Cardiac ventricle fibroblast (primary cell): ENCODE measurements around the gene CRABP1. TPM values are rescaled to one million over a fixed set of nuclear protein-coding genes. Genes with fewer than 3 reads are reported as not detected.

Experiments
- total RNA-seq: library from RNA; depleted of rRNA; stranded (reverse); fragments of >200 nt; gene quantifications from 2 replicates; pipeline ENCODE4 v1.2.3, GENCODE V29; 2015

CRABP1 gene
- total RNA-seq, result not detected in 2 replicates

DNA sequence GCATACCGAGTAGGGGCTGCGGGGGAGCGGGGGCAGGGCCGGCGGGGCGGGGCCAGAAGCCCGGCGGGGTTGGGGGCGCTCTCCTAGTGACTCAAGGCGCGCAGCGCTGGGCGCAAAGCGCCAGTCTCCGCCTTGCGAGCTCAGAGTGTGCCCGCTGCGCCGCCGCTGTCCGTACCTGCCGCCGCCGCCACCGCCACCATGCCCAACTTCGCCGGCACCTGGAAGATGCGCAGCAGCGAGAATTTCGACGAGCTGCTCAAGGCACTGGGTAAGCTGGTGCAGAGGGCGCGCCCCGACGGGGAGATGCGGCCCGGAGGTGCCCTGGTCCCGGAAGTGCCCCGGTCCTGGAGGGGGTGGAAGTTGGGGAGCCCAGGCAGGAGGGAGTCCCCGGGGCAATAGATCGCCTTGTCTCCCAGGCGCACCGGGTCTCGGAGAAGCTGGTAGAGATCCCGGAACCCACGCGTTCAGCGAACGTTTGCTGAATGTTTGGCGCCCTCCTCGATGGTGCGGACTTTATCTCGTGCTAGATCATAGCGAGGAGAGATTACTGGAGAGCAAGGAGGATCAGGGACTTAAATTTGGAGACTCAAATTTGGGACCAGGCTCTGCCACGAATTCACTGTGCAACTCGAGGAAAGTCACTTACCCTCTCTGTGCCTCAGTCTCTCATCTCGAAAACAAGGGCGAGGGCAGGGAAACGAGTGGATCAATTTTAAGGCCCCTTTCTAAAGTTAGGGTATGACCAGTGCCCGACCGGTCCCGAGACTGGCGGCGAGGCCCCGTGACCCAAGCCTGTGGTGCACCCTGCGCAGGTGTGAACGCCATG lies at the start of gene CRABP1:
CRABP1 (plus strand) TSS at position 123 of the 826 bp plus-strand sequence; CDS start at position 199, 76 bp downstream.

DNA sequence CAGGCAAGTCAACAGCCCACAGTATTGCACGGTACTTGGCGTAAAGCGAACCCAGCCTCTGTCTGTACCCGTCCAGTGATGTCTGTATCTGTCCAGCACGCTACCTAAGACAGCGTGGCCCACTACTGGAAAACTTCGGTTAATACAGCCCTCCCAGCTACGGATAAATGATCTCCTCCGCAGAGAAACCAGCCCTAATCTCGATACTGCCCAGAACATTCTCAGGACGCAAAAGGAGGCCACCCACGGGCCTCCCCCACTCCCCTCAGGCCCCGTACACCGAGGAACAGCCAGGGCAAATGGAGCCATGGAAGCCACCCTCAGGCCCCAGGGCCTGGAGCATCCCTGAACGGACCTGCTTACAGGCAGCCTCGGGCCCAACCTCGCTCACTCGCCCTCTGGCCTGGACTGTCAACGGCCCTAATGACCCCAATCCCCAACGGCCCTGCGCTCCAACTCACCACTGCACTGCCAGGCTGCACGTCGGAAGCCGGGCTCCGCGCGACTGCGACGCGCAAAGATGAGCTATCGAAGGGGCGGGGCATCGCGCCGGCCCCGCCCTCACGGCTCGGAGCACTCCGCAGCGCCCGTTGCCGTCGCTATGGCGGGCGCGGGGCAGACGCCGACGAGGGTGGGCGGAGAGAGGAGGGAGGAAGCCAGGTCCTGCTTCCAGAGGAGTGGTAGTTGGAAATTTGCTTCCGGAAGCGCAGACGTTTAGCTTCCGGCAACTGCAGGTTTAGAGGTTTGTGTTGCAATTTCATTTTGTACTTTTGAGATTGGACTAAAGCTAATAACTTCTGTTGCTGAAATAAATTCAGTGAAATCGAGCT lies 40.8 kb upstream of the CRABP1 start, which contains the start of gene SKIC8:
SKIC8 (minus strand) TSS at position 509 of the 830 bp plus-strand sequence. CDS start 3,923 bp downstream, outside the sequence.

Other genes starting within 250 kb of the CRABP1 start
- gene SH2D7, start 247.8 kb upstream of the CRABP1 start, total RNA-seq, result not detected in 2 replicates
- gene CIB2, start 208.9 kb upstream of the CRABP1 start, total RNA-seq, result 4.7 and 4.9 TPM in 2 replicates
- 30.3 and 35.9 TPM in 2 replicates for gene IDH3A, start 191.0 kb upstream of the CRABP1 start, total RNA-seq
- not detected in 2 replicates for gene ACSBG1, start 105.8 kb upstream of the CRABP1 start, total RNA-seq
- gene DNAJA4, start 75.8 kb upstream of the CRABP1 start, total RNA-seq, result 2.9 and 3.9 TPM in 2 replicates
- gene SKIC8, start 40.7 kb upstream of the CRABP1 start, total RNA-seq, result 50.4 and 59.5 TPM in 2 replicates
- 19.6 and 42.6 TPM in 2 replicates for gene IREB2, start 97.9 kb downstream of the CRABP1 start, total RNA-seq
- gene HYKK, start 167.2 kb downstream of the CRABP1 start, total RNA-seq, result 4.0 and 8.0 TPM in 2 replicates
- gene PSMA4, start 200.1 kb downstream of the CRABP1 start, total RNA-seq, result 114 and 129 TPM in 2 replicates
- gene CHRNA5, start 225.2 kb downstream of the CRABP1 start, total RNA-seq, result 0.29 and 3.5 TPM in 2 replicates